HCT116 (cell line): ENCODE measurements around the gene PCDHGA2. TPM values are rescaled to one million over a fixed set of nuclear protein-coding genes. Genes with fewer than 3 reads are reported as not detected.

ENCODE experiments used
- ATAC-seq: fragments of 200-7000 bp; cut with Tn5 transposase; 2 replicates; pipeline ENCODE4 v1.9.1; 2020; ENCODE audit warnings: mild to moderate bottlenecking, moderate library complexity
- BruUV-seq: library from RNA; stranded (reverse); fragments of 400-500 nt; replicated peaks from 2 replicates; lab custom pipeline; 2021; lab: Mats Ljungman, UMichigan
- CTCF ChIA-PET: fragments of 300-600 bp; sonication (Branson Sonifier 250); formaldehyde crosslinking; loops from one replicate; lab custom pipeline; 2021; ENCODE audit warnings: antibody characterized with exemption; lab: Charles Lee
- POLR2A ChIA-PET: fragments of 300-600, 350-600 bp; sonication (Branson Sonifier 250); formaldehyde crosslinking; loops from one replicate; lab custom pipeline; 2021; ENCODE audit warnings: antibody characterized with exemption; lab: Charles Lee
- RAD21 ChIA-PET, 2 experiments: fragments of 300-600 bp; sonication (Branson Sonifier 250); formaldehyde crosslinking; loops; one replicate each; lab custom pipeline; 2023; ENCODE audit warnings: low total read pairs in 2 of 2; ENCODE audit not compliant: uncharacterized antibody in 2 of 2, unreplicated experiment in 2 of 2, low non-redundant PET in 1 of 2; lab: Charles Lee
- DNase-seq: peaks from one replicate; pipeline ENCODE4 v3.0.0-alpha.2; 2010; ENCODE audit warnings: low read depth, low spot score
- H2AFZ ChIP-seq: fragments of 200-600 bp; shearing (Covaris generic), sonication (generic); 2 replicates; pipeline ENCODE4 v1.6.1; 2017; ENCODE audit warnings: low read depth, mixed run types, mixed read lengths, antibody characterized with exemption, low read length; ENCODE audit not compliant: poor library complexity, severe bottlenecking
- H3K27ac ChIP-seq: 2 replicates; pipeline ENCODE4 v1.5.1; 2012; ENCODE audit warnings: low read depth, low read length
- H3K27me3 ChIP-seq: fragments of 200-600 bp; sonication (generic); 2 replicates; pipeline ENCODE4 v1.6.1; 2016; ENCODE audit warnings: mixed run types, low read length, mixed read lengths; ENCODE audit not compliant: insufficient read depth
- H3K36me3 ChIP-seq, 2 experiments: fragments of 200-500 bp in 1 of 2; fragments of 200-600 bp in 1 of 2; sonication (Bioruptor generic) in 1 of 2; sonication (generic) in 1 of 2; 2 replicates each; pipeline versions ENCODE4 v1.5.1 to v1.6.1; 2014 to 2016; ENCODE audit warnings: low read length in 2 of 2, inconsistent platforms in 1 of 2, mixed read lengths in 1 of 2, mixed run types in 1 of 2; ENCODE audit not compliant: insufficient read depth in 2 of 2, control insufficient read depth in 1 of 2
- H3K4me1 ChIP-seq, 2 experiments: fragments of 200-600 bp in 1 of 2; sonication (generic) in 1 of 2; 2 replicates each; pipeline versions ENCODE4 v1.5.1 to v1.6.1; 2012 to 2017; ENCODE audit warnings: low read length in 2 of 2, inconsistent platforms in 1 of 2, mild to moderate bottlenecking in 1 of 2, mixed read lengths in 1 of 2, mixed run types in 1 of 2, moderate library complexity in 1 of 2; ENCODE audit not compliant: insufficient read depth in 2 of 2, control insufficient read depth in 1 of 2
- H3K4me2 ChIP-seq: fragments of 200-600 bp; sonication (generic); 2 replicates; pipeline ENCODE4 v1.6.1; 2017; ENCODE audit warnings: mixed run types, low read length, mixed read lengths
- H3K4me3 ChIP-seq, 2 experiments: fragments of 200-600 bp in 1 of 2; sonication (generic) in 1 of 2; replicated peaks in 1 of 2; 2 replicates each; pipeline ENCODE4 v1.5.1; 2011 to 2016; ENCODE audit warnings: low read length in 2 of 2, control low read depth in 1 of 2, low read depth in 1 of 2, mild to moderate bottlenecking in 1 of 2, mixed read lengths in 1 of 2, mixed run types in 1 of 2
- H3K79me2 ChIP-seq: fragments of 200-600 bp; sonication (generic); 2 replicates; pipeline ENCODE4 v1.6.1; 2017; ENCODE audit warnings: mild to moderate bottlenecking, mixed run types, low read length, moderate library complexity, mixed read lengths; ENCODE audit not compliant: insufficient read depth
- H3K9ac ChIP-seq: fragments of 200-600 bp; sonication (generic); 2 replicates; pipeline ENCODE4 v1.6.1; 2016; ENCODE audit warnings: low read length, mixed read lengths
- H3K9me2 ChIP-seq: fragments of 200-600 bp; sonication (generic), shearing (Covaris generic); 2 replicates; pipeline ENCODE4 v1.6.1; 2017; ENCODE audit warnings: mixed run types, mild to moderate bottlenecking, moderate library complexity; ENCODE audit not compliant: insufficient read depth
- H3K9me3 ChIP-seq, 2 experiments: fragments of 200-500 bp in 1 of 2; fragments of 200-600 bp in 1 of 2; sonication (Bioruptor generic) in 1 of 2; sonication (generic) in 1 of 2; 2 replicates each; pipeline ENCODE4 v1.6.1; 2014 to 2017; ENCODE audit warnings: low read length in 2 of 2, mixed read lengths in 2 of 2, inconsistent platforms in 1 of 2, low read depth in 1 of 2, mild to moderate bottlenecking in 1 of 2, mixed run types in 1 of 2, moderate library complexity in 1 of 2; ENCODE audit not compliant: control insufficient read depth in 1 of 2, insufficient read depth in 1 of 2
- H4K20me1 ChIP-seq: fragments of 200-600 bp; sonication (generic), shearing (Covaris generic); 2 replicates; pipeline ENCODE4 v1.6.1; 2017; ENCODE audit warnings: mixed run types, mild to moderate bottlenecking, moderate library complexity; ENCODE audit not compliant: insufficient read depth
- EGR1 ChIP-seq: IDR thresholded peaks from 2 replicates; pipeline ENCODE4 v1.6.1; 2012; ENCODE audit warnings: low read depth
- EZH2phosphoT487 ChIP-seq: fragments of 200-600 bp; IDR thresholded peaks from 2 replicates; pipeline ENCODE4 v1.6.1; 2018; ENCODE audit warnings: antibody characterized with exemption, borderline replicate concordance
- JUND ChIP-seq: IDR thresholded peaks from 2 replicates; pipeline ENCODE4 v1.6.1; 2012
- POLR2A ChIP-seq: IDR thresholded peaks from 2 replicates; pipeline ENCODE4 v1.7.0; 2011; ENCODE audit warnings: borderline replicate concordance; ENCODE audit not compliant: insufficient read depth, insufficient read length; ENCODE audit errors: extremely low read depth
- intact Hi-C: fragments of 100-400 bp; cut with micrococcal nuclease; formaldehyde crosslinking; loops from 2 replicates; pipeline ENCODE4 v1.10.0; 2022
- total RNA-seq: library from RNA; stranded (reverse); gene quantifications from one replicate; pipeline ENCODE4 v1.2.1, GENCODE V29; 2021; ENCODE audit not compliant: unreplicated experiment
- TF ChIP-seq, protein P1 (sequence below), 3 experiments: fragments of 200-600 bp in 1 of 3; sonication (generic) in 1 of 3; IDR thresholded peaks in 2 of 3; conservative IDR thresholded peaks in 1 of 3; 2 replicates each; pipeline ENCODE4 v1.5.1; 2012 to 2017; ENCODE audit warnings: low read depth in 2 of 3, low read length in 2 of 3, antibody characterized with exemption in 1 of 3, borderline replicate concordance in 1 of 3, control low read depth in 1 of 3, mild to moderate bottlenecking in 1 of 3, mixed read lengths in 1 of 3, mixed run types in 1 of 3, moderate library complexity in 1 of 3; ENCODE audit not compliant: insufficient read depth in 1 of 3
- TF ChIP-seq, protein P2 (sequence below): IDR thresholded peaks from 2 replicates; pipeline ENCODE4 v1.6.1; 2012
- TF ChIP-seq, protein P3 (sequence below): IDR thresholded peaks from 2 replicates; pipeline ENCODE4 v1.6.1; 2012; ENCODE audit warnings: low read depth

PCDHGA2 gene
- total RNA-seq, 1 experiment from 2014 or later: not detected

DNA sequence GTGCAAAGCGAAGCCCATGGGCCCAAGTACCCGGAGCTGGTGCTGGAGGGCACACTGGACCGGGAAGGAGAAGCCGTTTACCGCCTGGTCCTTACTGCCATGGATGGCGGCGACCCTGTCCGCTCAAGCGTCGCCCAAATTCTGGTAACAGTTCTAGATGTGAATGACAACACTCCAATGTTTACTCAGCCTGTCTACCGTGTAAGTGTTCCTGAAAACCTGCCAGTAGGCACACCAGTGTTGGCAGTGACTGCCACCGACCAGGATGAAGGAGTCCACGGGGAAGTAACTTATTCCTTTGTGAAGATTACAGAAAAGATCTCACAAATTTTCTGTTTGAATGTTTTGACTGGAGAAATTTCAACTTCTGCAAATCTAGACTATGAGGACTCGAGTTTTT is 36.1 kb downstream of the PCDHGA2 start:
- POLR2A ChIA-PET: no interaction called here
- Histone ChIP-seq H3K4me3 (no peak overlapping the region), H3K9ac (no peak overlapping the region), H3K36me3 (no peaks in the 10 kb centered on the region), H2AFZ (no peak overlapping the region), H4K20me1 (no peaks in the 10 kb centered on the region), H3K4me2 (no peak overlapping the region), H3K9me3 (peaks cover 0 to 12% of the 10 kb centered on the region in 2 experiments; a peak in 2 of 4 replicates), H3K9me2 (no peaks in the 10 kb centered on the region)
- intact Hi-C loops: no loop called here
- CTCF ChIA-PET: no interaction called here
- DNase-seq: no peak
- no peak for TF ChIP-seq POLR2A
- TF ChIP-seq EGR1: no peak
- TF ChIP-seq JUND: no peak
- TF ChIP-seq, protein P1, sequence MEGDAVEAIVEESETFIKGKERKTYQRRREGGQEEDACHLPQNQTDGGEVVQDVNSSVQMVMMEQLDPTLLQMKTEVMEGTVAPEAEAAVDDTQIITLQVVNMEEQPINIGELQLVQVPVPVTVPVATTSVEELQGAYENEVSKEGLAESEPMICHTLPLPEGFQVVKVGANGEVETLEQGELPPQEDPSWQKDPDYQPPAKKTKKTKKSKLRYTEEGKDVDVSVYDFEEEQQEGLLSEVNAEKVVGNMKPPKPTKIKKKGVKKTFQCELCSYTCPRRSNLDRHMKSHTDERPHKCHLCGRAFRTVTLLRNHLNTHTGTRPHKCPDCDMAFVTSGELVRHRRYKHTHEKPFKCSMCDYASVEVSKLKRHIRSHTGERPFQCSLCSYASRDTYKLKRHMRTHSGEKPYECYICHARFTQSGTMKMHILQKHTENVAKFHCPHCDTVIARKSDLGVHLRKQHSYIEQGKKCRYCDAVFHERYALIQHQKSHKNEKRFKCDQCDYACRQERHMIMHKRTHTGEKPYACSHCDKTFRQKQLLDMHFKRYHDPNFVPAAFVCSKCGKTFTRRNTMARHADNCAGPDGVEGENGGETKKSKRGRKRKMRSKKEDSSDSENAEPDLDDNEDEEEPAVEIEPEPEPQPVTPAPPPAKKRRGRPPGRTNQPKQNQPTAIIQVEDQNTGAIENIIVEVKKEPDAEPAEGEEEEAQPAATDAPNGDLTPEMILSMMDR (IDR thresholded peaks at IDR 0.05 in 2 of 3, conservative IDR thresholded peaks at IDR 0.05 in 1 of 3; ENCODE audit: borderline replicate concordance in 1 of 3, insufficient read depth in 1 of 3, low read depth in 2 of 3, low read length in 2 of 3): no peak
- TF ChIP-seq, protein P2, sequence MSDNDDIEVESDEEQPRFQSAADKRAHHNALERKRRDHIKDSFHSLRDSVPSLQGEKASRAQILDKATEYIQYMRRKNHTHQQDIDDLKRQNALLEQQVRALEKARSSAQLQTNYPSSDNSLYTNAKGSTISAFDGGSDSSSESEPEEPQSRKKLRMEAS: no peak
- TF ChIP-seq, protein P3, sequence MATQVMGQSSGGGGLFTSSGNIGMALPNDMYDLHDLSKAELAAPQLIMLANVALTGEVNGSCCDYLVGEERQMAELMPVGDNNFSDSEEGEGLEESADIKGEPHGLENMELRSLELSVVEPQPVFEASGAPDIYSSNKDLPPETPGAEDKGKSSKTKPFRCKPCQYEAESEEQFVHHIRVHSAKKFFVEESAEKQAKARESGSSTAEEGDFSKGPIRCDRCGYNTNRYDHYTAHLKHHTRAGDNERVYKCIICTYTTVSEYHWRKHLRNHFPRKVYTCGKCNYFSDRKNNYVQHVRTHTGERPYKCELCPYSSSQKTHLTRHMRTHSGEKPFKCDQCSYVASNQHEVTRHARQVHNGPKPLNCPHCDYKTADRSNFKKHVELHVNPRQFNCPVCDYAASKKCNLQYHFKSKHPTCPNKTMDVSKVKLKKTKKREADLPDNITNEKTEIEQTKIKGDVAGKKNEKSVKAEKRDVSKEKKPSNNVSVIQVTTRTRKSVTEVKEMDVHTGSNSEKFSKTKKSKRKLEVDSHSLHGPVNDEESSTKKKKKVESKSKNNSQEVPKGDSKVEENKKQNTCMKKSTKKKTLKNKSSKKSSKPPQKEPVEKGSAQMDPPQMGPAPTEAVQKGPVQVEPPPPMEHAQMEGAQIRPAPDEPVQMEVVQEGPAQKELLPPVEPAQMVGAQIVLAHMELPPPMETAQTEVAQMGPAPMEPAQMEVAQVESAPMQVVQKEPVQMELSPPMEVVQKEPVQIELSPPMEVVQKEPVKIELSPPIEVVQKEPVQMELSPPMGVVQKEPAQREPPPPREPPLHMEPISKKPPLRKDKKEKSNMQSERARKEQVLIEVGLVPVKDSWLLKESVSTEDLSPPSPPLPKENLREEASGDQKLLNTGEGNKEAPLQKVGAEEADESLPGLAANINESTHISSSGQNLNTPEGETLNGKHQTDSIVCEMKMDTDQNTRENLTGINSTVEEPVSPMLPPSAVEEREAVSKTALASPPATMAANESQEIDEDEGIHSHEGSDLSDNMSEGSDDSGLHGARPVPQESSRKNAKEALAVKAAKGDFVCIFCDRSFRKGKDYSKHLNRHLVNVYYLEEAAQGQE: no peak
- no peak for TF ChIP-seq EZH2phosphoT487
- TF ChIP-seq, all 23 proteins: peak for 0
- Histone ChIP-seq H3K4me1 (no peaks in the 10 kb centered on the region), H3K79me2 (no peaks in the 10 kb centered on the region), H3K27ac (no peak overlapping the region), H3K27me3 (no peaks in the 10 kb centered on the region)
- BruUV-seq: no TSS peak
- ATAC-seq: no peak
- RAD21 ChIA-PET: no interaction called here
